ENCODE data around the gene CSRNP3.

GRCh38 chr2:165558832-165559231 is 89.3 kb downstream of the CSRNP3 start:
- TF ChIP-seq, protein P1, sequence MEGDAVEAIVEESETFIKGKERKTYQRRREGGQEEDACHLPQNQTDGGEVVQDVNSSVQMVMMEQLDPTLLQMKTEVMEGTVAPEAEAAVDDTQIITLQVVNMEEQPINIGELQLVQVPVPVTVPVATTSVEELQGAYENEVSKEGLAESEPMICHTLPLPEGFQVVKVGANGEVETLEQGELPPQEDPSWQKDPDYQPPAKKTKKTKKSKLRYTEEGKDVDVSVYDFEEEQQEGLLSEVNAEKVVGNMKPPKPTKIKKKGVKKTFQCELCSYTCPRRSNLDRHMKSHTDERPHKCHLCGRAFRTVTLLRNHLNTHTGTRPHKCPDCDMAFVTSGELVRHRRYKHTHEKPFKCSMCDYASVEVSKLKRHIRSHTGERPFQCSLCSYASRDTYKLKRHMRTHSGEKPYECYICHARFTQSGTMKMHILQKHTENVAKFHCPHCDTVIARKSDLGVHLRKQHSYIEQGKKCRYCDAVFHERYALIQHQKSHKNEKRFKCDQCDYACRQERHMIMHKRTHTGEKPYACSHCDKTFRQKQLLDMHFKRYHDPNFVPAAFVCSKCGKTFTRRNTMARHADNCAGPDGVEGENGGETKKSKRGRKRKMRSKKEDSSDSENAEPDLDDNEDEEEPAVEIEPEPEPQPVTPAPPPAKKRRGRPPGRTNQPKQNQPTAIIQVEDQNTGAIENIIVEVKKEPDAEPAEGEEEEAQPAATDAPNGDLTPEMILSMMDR (IDR thresholded peaks at IDR 0.05) = no peak
- no peak for TF ChIP-seq EZH2 (IDR thresholded peaks at IDR 0.05; ENCODE audit: borderline replicate concordance, insufficient read depth, low read depth, low read length, poor library complexity, severe bottlenecking)
